ENCODE data around the gene NSF.
A peak's percentile ranks its signal among the peaks of the same experiment; 100 is the strongest.

Gene NSF

DNA sequence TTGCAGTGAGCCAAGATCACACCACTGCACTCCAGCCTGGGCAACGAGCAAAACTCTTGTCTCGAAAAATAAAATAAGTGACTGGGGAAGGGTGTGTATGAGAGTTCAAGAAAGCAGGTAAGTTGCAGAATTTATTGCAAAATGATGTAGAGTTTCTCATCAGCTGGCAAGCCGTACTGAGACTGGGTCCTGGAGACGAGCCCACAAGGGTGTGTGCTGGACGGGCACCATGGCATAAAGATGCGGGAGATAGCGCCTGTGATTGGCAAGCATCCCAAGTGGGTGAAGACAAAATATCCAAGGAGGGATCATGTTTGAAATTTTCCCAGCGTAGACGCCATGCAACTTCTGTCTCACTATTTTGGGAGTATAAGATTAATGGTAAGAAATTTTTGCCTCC lies 168.7 kb downstream of the NSF start:
- no peak overlapping the region for H3K27ac ChIP-seq (ENCODE audit: low read length, poor library complexity, severe bottlenecking)
- no peak overlapping the region for H2AK5ac ChIP-seq (ENCODE audit: low read length, severe bottlenecking)
- H3K14ac ChIP-seq (ENCODE audit: low read length in 2 of 2), result no peak overlapping the region
- H3K9me3 ChIP-seq (ENCODE audit: control insufficient read depth, low read length), result no peaks in the 10 kb centered on the region
- H3K23ac ChIP-seq (ENCODE audit: low read length in 2 of 2), result no peak overlapping the region
- no peak overlapping the region for H3K9ac ChIP-seq (ENCODE audit: low read length)
- H2BK15ac ChIP-seq (ENCODE audit: low read depth, poor library complexity, severe bottlenecking), result no peak overlapping the region
- no peak overlapping the region for H3K4me3 ChIP-seq (ENCODE audit: insufficient read depth in 1 of 2, low read depth in 1 of 2, low read length in 2 of 2)
- H3K79me1 ChIP-seq (replicated peaks; ENCODE audit: low read length, poor library complexity, severe bottlenecking), result no peaks in the 10 kb centered on the region
- no peak overlapping the region for H3K4ac ChIP-seq (ENCODE audit: low read depth in 1 of 2, low read length in 2 of 2)
- WGBS, result 99% methylated on average over 9 of the region's 9 CpGs
- no peak overlapping the region for H2AFZ ChIP-seq (ENCODE audit: low read depth, low read length)
- no peak overlapping the region for H2BK5ac ChIP-seq (ENCODE audit: low read depth, low read length, poor library complexity, severe bottlenecking)
- no peak overlapping the region for H2BK12ac ChIP-seq (ENCODE audit: low read length in 2 of 2)
- no peak overlapping the region for H3K18ac ChIP-seq (ENCODE audit: low read depth in 1 of 2, low read length in 2 of 2)
- no peak for DNase-seq
- no peaks in the 10 kb centered on the region for H3K4me1 ChIP-seq (ENCODE audit: control insufficient read depth, insufficient read depth, low read depth, low read length)
- H3K27me3 ChIP-seq (ENCODE audit: control insufficient read depth in 1 of 2, insufficient read depth in 1 of 2, low read length in 2 of 2), result no peaks in the 10 kb centered on the region
- H2BK120ac ChIP-seq (ENCODE audit: low read depth, low read length), result no peak overlapping the region
- H4K8ac ChIP-seq (ENCODE audit: low read length), result no peak overlapping the region
- H3K36me3 ChIP-seq (ENCODE audit: control insufficient read depth in 1 of 2, insufficient read depth in 2 of 2, low read depth in 1 of 2, low read length in 2 of 2), result peaks cover 10 to 47% of the 10 kb centered on the region in 2 experiments
- no peak overlapping the region for H4K91ac ChIP-seq (ENCODE audit: low read length)
- no peak overlapping the region for H3K4me2 ChIP-seq (ENCODE audit: low read length, poor library complexity, severe bottlenecking)

GRCh38 chr17:46763416-46763815 lies 172.9 kb downstream of the NSF start:
- no peak overlapping the region for H3K4ac ChIP-seq (ENCODE audit: low read depth in 1 of 2, low read length in 2 of 2)

DNA sequence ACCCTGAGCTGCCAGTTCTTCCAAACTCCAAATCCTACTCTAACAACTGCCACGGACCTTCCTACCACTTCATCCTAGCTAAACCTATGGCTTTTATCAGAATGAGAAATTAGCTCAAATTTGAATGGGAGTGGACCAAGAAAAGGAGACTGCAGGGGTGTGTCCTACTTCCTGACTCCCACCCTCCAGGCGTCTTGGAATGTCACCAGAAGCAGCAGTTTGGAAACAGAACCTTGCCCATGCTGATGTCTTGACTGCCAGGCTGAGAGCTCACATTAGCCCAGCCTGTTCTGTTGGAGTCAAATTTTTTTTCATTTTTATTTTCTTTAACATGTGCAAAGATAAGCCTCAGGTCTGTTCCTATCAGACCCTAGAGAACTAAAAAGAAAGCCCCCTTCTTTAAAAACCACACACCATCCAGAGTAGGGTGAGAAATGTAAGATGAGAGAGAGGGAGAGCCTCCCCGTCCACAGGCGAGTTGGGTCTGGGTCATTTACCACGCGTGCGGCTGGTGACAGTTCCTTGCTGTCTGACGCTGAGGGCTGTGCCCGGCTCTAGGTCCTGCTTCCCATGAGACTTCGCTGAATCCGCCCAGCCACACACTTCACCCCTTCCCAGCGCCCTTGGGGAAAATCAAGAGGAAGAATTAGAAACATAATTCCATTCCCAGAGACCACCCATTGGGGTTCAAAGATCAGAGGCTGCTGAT lies 173.7 kb downstream of the NSF start:
- no peak for DNase-seq
- Histone ChIP-seq H2AK5ac (ENCODE audit: low read length, severe bottlenecking) (no peak overlapping the region), H3K18ac (ENCODE audit: low read depth in 1 of 2, low read length in 2 of 2) (no peak overlapping the region), H2AFZ (ENCODE audit: low read depth, low read length) (no peak overlapping the region), H2BK12ac (ENCODE audit: low read length in 2 of 2) (no peak overlapping the region), H3K4me3 (ENCODE audit: insufficient read depth in 1 of 2, low read depth in 1 of 2, low read length in 2 of 2) (no peak overlapping the region), H3K27ac (ENCODE audit: low read length, poor library complexity, severe bottlenecking) (no peak overlapping the region), H3K4ac (ENCODE audit: low read depth in 1 of 2, low read length in 2 of 2) (no peak overlapping the region), H3K36me3 (ENCODE audit: control insufficient read depth in 1 of 2, insufficient read depth in 2 of 2, low read depth in 1 of 2, low read length in 2 of 2) (peaks cover 9 to 13% of the 10 kb centered on the region in 2 experiments), H3K4me2 (ENCODE audit: low read length, poor library complexity, severe bottlenecking) (no peak overlapping the region), H4K91ac (ENCODE audit: low read length) (no peak overlapping the region), H3K23ac (ENCODE audit: low read length in 2 of 2) (no peak overlapping the region), H2BK120ac (ENCODE audit: low read depth, low read length) (no peak overlapping the region), H3K79me1 (replicated peaks; ENCODE audit: low read length, poor library complexity, severe bottlenecking) (peaks cover 5% of the 10 kb centered on the region), H3K4me1 (ENCODE audit: control insufficient read depth, insufficient read depth, low read depth, low read length) (peaks cover 9% of the 10 kb centered on the region), H2BK15ac (ENCODE audit: low read depth, poor library complexity, severe bottlenecking) (no peak overlapping the region), H2BK5ac (ENCODE audit: low read depth, low read length, poor library complexity, severe bottlenecking) (no peak overlapping the region), H3K9ac (ENCODE audit: low read length) (no peak overlapping the region), H3K9me3 (ENCODE audit: control insufficient read depth, low read length) (no peaks in the 10 kb centered on the region), H3K27me3 (ENCODE audit: control insufficient read depth in 1 of 2, insufficient read depth in 1 of 2, low read length in 2 of 2) (no peaks in the 10 kb centered on the region), H4K8ac (ENCODE audit: low read length) (no peak overlapping the region), H3K14ac (ENCODE audit: low read length in 2 of 2) (no peak overlapping the region)
- 91% methylated on average over 10 of the region's 12 CpGs for WGBS

More at GRCh38 chr17:46763416-46763815, 172.9 kb downstream of the NSF start:
- 90% methylated on average over 2 of the region's 3 CpGs for WGBS
- H2BK12ac ChIP-seq (ENCODE audit: low read length in 2 of 2), result no peak overlapping the region
- H3K18ac ChIP-seq (ENCODE audit: low read depth in 1 of 2, low read length in 2 of 2), result no peak overlapping the region
- H3K4me1 ChIP-seq (ENCODE audit: control insufficient read depth, insufficient read depth, low read depth, low read length), result peaks cover 9% of the 10 kb centered on the region
- no peak overlapping the region for H3K4me2 ChIP-seq (ENCODE audit: low read length, poor library complexity, severe bottlenecking)
- no peak overlapping the region for H2BK120ac ChIP-seq (ENCODE audit: low read depth, low read length)
- H4K8ac ChIP-seq (ENCODE audit: low read length), result no peak overlapping the region
- no peaks in the 10 kb centered on the region for H3K9me3 ChIP-seq (ENCODE audit: control insufficient read depth, low read length)
- H3K36me3 ChIP-seq (ENCODE audit: control insufficient read depth in 1 of 2, insufficient read depth in 2 of 2, low read depth in 1 of 2, low read length in 2 of 2), result peaks cover 12 to 14% of the 10 kb centered on the region in 2 experiments
- no peak overlapping the region for H2AK5ac ChIP-seq (ENCODE audit: low read length, severe bottlenecking)
- no peak overlapping the region for H3K27ac ChIP-seq (ENCODE audit: low read length, poor library complexity, severe bottlenecking)
- H4K91ac ChIP-seq (ENCODE audit: low read length), result no peak overlapping the region
- peaks cover 3% of the 10 kb centered on the region for H3K79me1 ChIP-seq (replicated peaks; ENCODE audit: low read length, poor library complexity, severe bottlenecking)
- H3K9ac ChIP-seq (ENCODE audit: low read length), result no peak overlapping the region
- H3K23ac ChIP-seq (ENCODE audit: low read length in 2 of 2), result no peak overlapping the region
- no peak for DNase-seq
- no peaks in the 10 kb centered on the region for H3K27me3 ChIP-seq (ENCODE audit: control insufficient read depth in 1 of 2, insufficient read depth in 1 of 2, low read length in 2 of 2)
- H3K4me3 ChIP-seq (ENCODE audit: insufficient read depth in 1 of 2, low read depth in 1 of 2, low read length in 2 of 2), result no peak overlapping the region
- H2BK5ac ChIP-seq (ENCODE audit: low read depth, low read length, poor library complexity, severe bottlenecking), result no peak overlapping the region
- no peak overlapping the region for H3K14ac ChIP-seq (ENCODE audit: low read length in 2 of 2)
- no peak overlapping the region for H2AFZ ChIP-seq (ENCODE audit: low read depth, low read length)
- no peak overlapping the region for H2BK15ac ChIP-seq (ENCODE audit: low read depth, poor library complexity, severe bottlenecking)

GRCh38 chr17:46764709-46765401 lies 174.4 kb downstream of the NSF start:
- no peak overlapping the region for H2BK12ac ChIP-seq (ENCODE audit: low read length in 2 of 2)
- no peak overlapping the region for H2AK5ac ChIP-seq (ENCODE audit: low read length, severe bottlenecking)
- H2BK5ac ChIP-seq (ENCODE audit: low read depth, low read length, poor library complexity, severe bottlenecking), result no peak overlapping the region
- peaks cover 16% of the 10 kb centered on the region for H3K4me1 ChIP-seq (ENCODE audit: control insufficient read depth, insufficient read depth, low read depth, low read length)
- no peak overlapping the region for H2BK120ac ChIP-seq (ENCODE audit: low read depth, low read length)
- no peak overlapping the region for H3K4ac ChIP-seq (ENCODE audit: low read depth in 1 of 2, low read length in 2 of 2)
- H4K8ac ChIP-seq (ENCODE audit: low read length), result no peak overlapping the region
- no peak overlapping the region for H2BK15ac ChIP-seq (ENCODE audit: low read depth, poor library complexity, severe bottlenecking)
- H4K91ac ChIP-seq (ENCODE audit: low read length), result no peak overlapping the region
- no peak overlapping the region for H3K23ac ChIP-seq (ENCODE audit: low read length in 2 of 2)
- H3K27ac ChIP-seq (ENCODE audit: low read length, poor library complexity, severe bottlenecking), result no peak overlapping the region
- peak; percentile 32 for DNase-seq
- H3K9ac ChIP-seq (ENCODE audit: low read length), result no peak overlapping the region
- no peak overlapping the region for H3K4me3 ChIP-seq (ENCODE audit: insufficient read depth in 1 of 2, low read depth in 1 of 2, low read length in 2 of 2)
- no peak overlapping the region for H3K18ac ChIP-seq (ENCODE audit: low read depth in 1 of 2, low read length in 2 of 2)
- no peak overlapping the region for H3K4me2 ChIP-seq (ENCODE audit: low read length, poor library complexity, severe bottlenecking)
- peaks cover 5% of the 10 kb centered on the region for H3K79me1 ChIP-seq (replicated peaks; ENCODE audit: low read length, poor library complexity, severe bottlenecking)
- no peaks in the 10 kb centered on the region for H3K9me3 ChIP-seq (ENCODE audit: control insufficient read depth, low read length)
- H3K14ac ChIP-seq (ENCODE audit: low read length in 2 of 2), result no peak overlapping the region
- 81% methylated on average over 13 of the region's 13 CpGs for WGBS
- peaks cover 2 to 13% of the 10 kb centered on the region in 2 experiments for H3K36me3 ChIP-seq (ENCODE audit: control insufficient read depth in 1 of 2, insufficient read depth in 2 of 2, low read depth in 1 of 2, low read length in 2 of 2)
- no peak overlapping the region for H2AFZ ChIP-seq (ENCODE audit: low read depth, low read length)
- H3K27me3 ChIP-seq (ENCODE audit: control insufficient read depth in 1 of 2, insufficient read depth in 1 of 2, low read length in 2 of 2), result no peaks in the 10 kb centered on the region

Data from mesenchymal stem cell (in vitro differentiated cells and primary cell).